ENCODE data around the gene RALB.

GRCh38 chr2:120336749-120337148 is 84.1 kb downstream of the RALB start:
- TF ChIP-seq POLR2A (IDR thresholded peaks at IDR 0.05): no peak
- no peak for TF ChIP-seq CTCF (IDR thresholded peaks at IDR 0.05)
- TF ChIP-seq EP300 (IDR thresholded peaks at IDR 0.05): no peak
- no peak for TF ChIP-seq POLR2AphosphoS5 (IDR thresholded peaks at IDR 0.05)
